GM18909 (cell line): Measurements from ENCODE around the gene ATP2B3.

Experiments used
- ATAC-seq: cut with Tn5 transposase; IDR thresholded peaks from one replicate; pipeline ENCODE4 v1.9.1; 2021; ENCODE audit warnings: mild to moderate bottlenecking; ENCODE audit not compliant: unreplicated experiment, poor library complexity

The ATP2B3 gene

DNA sequence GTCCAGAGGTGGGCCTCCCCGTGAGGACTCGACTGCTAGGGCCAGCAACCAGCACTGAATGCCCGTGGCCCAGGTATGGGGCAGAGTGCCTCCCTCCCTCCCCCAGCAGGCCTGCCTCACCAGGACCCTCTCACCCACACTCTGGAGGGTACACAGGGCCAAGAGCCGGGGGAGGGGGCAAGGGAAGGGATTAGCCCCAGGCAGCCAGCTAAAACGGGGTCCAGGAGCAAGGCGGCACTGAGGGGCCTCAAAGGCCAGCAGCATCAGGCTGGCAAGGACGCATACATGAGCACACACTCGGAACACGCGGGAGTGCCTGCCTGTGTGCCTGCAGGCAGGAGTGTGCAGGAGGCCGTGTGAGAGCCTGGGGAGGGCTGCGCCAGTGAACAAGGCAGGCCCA, 111.2 kb downstream of the ATP2B3 start:
- ATAC-seq = no peak

DNA sequence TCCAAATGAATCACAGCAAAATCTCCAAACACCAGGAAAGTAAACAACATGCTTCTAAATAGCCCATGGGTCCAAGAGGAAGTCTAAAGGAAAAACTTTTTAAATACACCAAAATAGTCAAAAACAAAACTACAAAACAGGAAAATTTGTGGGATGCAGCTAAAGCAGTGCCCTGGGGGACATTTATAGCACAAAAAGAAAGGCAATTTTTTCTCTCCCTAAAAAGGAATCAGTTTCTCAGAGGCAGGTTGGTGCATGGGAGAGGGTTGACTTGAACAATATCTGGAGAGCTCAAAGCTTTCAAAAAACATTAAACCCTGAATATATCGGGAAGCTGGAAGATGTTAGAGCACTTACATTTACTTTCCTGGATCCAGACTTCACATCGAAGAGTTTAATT, 113.9 kb downstream of the ATP2B3 start:
- ATAC-seq = no peak

GRCh38 chrX:153631907-153632594, 114.6 kb downstream of the ATP2B3 start:
- ATAC-seq = no peak
